SH-SY5Y (cell line): ENCODE results near the gene SIM2.

ENCODE experiments used
- GATA2 ChIP-seq: IDR thresholded peaks from 2 replicates; pipeline ENCODE4 v1.6.1; 2011; ENCODE audit warnings: mild to moderate bottlenecking, low read depth, low read length
- GATA3 ChIP-seq: IDR thresholded peaks from 2 replicates; pipeline ENCODE4 v1.6.1; 2011; ENCODE audit warnings: low read depth, mild to moderate bottlenecking, low read length, moderate library complexity

- TF ChIP-seq GATA2 = no peak
- TF ChIP-seq GATA3 = no peak
Observed at GRCh38 chr21:36703123-36703522, 4.2 kb downstream of the SIM2 start.
